ENCODE measurements around the gene CNPY1.

- no peak for TF ChIP-seq CTCF (conservative IDR thresholded peaks at IDR 0.05)
- no peak for TF ChIP-seq ZFX (IDR thresholded peaks at IDR 0.05)
These were observed 18.7 kb downstream of the CNPY1 start for GRCh38 chr7:155527664-155528063.

All from C4-2B (cell line).